HG02642 (cell line): Measurements from ENCODE around the gene WFDC2.
"Not testable (repeated sequence)": the region's sequence is repeated elsewhere in the genome, so short reads cannot be mapped to it uniquely, and the experiment has no call there.

Experiments
- ATAC-seq: cut with Tn5 transposase; IDR thresholded peaks from one replicate; pipeline ENCODE4 v1.9.1; 2021; ENCODE audit warnings: mild to moderate bottlenecking; ENCODE audit not compliant: unreplicated experiment, poor library complexity

Gene WFDC2

DNA sequence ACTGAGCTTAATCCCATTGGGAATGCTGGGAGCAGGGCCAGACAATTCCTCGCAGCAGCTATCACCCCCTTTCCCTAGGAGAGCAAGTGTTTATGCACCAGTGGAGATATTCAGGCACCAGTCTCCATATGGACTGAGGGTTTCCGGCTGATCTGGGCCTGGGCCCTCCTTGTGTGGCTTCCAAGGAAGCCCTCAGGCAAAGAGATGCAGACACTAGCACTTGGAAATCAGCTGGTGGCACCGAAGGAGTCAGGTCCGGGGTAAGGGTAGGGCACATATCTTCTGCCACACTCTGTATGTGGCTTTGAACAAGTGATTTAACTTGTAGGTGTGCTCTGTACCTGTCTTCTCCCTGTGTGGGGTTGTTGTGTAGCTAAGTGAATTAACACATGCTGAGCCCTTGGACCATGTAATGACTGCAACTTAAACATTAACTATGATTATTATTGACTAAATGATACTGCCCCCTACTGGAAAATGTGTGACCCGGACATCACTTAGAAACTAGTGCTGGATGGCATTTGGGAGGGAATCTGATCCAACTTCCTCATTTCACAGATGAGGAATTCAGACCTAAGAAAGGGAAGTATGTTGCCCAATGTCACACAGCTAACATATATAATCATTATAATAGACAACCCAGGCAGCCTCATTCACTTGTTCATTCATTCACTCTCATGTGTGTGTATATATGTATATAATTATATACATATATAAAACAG is 19.3 kb upstream of the WFDC2 start:
- no peak for ATAC-seq

DNA sequence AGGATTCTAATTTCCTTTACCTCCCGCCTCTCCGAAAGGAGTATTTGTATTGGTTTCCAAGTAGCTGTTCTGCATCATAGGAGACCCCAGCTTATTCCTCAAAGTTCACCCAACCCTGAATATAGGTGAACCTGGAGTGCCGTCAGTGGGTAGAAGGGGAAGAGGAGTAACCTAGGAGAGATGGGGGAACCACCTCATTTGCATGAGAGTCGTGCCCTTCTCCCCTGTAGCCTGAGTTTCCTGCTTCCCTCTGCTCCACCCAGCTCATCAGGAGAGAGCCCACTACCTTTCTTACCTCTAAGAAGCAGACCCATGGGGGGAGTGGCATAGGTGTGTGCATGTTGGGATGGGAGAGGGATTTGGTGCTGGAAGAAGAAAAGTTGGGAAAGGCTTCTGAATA is 17.3 kb upstream of the WFDC2 start:
- ATAC-seq = no peak

DNA sequence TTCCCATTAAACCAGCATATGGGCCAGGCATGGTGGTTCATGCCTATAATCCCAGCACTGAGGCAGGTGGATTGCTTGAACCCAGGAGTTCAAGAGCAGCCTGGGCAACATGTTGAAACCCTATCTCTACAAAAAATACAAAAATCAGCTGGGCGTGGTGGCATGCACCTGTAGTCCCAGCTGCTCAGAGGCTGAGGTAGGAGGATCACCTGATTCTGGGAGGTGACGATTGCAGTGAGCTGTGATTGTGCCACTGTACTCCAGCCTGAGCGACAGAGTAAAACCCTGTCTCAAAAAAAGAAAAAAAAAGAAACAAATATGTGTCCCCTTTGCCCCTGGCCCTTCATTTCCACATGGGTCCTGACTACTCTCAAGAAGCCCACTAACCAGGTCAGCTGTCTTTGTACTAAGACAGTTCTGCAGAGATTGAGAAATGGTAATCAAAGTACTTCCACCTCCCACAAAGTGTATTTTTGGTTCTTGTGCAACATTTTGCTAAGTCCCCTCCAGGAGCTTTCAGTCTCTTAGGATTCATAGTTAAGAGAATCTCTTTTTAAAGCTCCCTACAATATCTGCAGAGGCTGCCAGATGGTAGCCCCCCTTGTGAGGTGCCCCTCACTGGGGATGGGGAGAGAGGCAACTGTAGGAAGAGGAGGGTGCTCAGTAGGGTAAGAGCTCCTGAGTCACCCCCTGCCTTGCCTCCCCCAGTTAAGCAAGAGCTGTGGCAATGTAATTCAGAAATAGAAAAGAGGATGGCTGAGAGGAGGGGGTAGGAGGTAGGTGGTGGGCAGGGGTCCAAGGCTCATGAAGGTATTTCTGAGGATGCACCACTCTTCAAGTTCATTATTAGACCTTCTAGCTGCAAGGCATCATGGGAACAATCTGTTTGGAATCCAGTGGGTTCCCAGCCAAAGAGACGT is 16.5 kb upstream of the WFDC2 start:
- no peak for ATAC-seq

DNA sequence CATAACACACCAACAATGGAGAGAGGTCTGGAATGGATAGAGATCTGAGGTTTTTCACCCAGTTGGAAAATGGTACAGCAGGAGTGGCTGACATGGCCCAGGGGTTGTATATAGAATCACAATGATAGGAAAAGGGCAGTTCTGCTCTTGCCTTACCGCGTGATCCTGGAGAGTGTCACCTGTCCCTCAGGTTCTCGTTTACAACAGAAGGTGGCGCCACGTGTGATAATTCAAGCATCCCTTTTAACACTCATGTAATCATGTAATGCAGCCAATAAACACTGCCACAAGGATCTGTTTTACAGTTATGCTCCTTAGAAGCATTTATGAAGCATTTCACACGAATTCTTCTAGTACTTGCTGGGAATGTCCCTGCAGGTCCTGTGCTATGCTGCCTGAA is 12.9 kb upstream of the WFDC2 start:
- no peak for ATAC-seq

DNA sequence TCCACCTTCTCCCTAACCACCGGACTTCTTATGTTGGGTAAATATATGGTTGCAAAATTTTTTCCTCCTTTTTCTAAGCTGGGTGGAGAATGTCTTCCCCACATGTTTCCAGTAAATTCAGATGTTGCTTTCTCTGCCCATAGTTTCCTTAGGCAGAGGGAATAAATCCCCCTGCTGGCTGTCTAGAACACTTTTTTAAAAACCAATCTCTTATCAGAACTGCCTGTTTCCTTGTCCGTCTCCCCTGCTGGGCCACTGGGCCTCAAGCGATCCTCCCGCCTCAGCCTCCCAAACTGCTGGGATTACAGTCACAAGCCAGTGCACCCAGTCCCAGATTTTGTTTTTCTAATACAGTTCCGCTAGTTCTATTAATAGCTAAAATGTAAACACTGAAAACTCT is 9.9 kb upstream of the WFDC2 start:
- no peak for ATAC-seq

DNA sequence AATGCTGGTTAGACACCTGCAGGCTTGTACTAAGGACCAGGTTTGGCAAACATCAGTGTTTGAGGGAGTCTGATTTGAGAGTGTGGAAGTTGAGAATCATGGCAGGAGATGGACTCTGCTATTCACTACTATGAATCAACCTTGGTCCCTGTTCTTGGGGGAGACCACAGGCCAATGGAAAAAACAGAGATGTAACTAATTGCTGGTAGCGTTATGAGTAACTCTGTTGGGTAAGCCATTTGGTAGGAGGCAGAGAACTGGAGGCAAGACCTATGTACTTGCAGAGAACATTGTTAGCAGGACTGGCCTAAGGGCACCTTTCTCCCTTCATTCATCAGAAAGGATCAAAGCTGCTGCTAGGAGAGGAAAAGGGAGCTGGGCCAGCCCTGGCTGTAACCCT is 8.3 kb upstream of the WFDC2 start:
- no peak for ATAC-seq

DNA sequence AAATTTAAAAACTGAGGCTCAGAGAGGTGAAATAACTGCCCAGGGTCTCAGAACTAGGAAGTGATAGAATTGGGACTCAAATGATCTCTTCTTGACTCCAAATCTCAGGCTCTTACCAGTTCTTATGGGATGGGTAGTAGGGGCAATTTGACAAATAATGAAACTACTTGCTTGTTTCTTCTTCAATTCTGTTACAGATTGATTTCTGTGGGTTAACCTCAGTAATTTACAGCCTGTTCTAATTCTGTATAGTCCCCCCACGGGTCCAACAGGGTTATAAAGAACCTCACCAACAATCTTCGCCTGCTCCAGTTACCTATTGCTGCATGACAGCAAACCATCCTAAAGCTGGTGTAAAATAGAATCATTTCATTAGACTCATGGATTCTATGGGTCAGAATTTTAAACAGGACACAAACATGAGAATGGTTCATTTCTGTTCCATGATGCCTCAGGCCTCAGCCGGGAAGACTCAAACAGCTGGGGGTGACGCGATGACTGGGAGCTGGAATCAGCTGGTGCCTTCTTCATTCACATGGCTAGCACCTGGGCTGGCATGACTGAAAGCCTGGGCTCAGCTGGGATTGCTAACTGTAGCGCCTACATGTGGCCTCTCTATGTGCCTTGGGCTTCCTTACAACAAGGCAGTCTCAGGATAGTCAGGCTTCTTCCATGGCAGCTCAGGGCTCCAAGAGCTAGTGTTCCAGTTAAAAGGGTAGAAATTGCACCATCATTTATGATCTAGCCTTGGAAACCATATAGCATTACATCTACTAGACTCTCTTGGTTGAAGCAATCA is 6.6 kb upstream of the WFDC2 start:
- ATAC-seq = no peak

DNA sequence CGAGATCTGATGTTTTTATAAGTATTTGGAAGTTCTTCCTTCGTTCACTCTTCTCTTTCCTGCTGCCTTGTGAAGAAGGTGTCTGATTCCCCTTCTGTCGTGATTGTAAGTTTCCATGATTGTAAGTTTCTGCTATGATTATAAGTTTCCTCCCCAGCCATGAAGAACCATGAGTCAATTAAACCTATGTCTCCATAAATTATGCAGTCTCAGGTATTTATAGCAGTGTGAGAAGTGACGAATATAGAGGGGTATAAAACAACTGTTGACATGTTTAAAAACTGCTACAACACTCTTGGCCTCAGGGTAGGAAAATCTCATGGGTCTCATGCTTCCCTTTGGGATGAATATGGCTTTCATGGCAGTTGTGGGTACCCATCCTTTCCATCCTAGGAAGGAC is 5.8 kb upstream of the WFDC2 start:
- ATAC-seq = no peak

DNA sequence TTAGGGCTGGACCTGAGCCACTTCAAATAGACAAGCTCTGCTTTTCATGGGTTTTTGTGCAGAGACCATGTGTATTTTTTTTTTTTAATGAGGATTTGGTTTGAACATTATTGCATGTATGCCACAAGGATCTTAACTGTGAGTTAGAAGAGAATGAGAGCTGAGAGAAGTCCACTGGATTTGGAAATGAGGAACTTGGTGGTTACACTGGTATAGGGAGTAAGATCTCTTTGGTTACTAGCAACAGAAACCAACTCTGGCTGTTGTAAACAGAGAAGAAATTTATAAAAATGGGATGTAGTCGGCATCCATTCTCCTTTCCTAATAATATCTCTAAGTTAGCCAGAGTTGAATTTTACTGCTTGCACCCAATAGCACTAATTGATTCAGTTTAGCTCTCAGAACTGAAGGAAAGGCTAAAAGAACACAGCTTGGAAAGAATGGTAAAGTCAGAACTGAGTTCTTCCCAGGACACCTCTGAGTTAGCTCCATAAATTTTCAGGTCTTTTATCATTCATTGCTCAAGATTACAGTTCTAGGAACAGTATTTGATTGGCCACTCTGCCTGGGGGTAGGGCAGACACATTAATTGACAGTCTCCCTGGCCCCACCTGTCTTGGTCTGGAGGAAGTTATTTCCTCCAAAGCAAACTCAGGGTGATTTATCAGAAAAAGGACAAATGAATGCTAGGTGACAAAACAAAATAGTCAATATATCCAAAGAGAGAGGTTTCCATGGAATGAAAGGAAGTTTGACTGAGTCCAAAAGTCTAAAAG is 3.9 kb upstream of the WFDC2 start:
- no peak for ATAC-seq

DNA sequence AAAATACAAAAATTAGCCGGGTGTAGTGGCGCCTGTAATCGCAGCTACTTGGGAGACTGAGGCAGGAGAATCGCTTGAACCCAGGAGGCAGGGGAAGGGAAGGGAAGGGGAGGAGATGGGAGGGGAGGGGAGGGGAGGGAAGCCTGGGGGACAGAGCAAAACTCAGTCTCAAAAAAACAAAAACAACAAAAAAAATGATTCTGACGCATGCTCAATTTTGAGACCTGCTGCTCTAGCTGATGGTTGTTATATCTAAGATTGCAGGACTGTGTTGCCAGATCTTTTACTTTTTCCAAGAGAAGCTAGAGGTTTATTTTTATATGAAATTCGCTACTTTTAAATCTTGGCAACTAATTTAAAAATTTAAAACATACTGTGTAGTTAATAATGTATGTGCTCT is 2.4 kb upstream of the WFDC2 start:
- no peak for ATAC-seq

DNA sequence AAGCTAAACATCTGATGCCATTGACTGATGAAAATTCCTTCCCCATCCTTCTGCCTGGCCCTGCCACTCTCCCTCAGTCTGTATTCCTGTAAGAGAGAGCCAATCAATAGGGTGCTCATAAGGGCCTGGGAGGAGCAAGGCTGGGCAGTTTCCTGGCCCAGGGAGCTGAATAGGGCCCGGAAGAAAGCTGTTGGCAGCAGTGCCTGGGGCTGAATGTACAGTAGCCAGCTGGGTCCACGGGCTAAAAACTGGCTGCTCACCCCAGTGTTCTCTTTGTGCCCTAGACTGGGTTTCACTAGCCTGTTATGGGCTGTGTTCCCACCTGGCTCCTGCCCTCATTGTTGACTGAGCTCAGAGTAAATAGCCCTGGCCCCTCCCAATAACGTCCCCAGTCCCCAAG is 1.7 kb upstream of the WFDC2 start:
- no peak for ATAC-seq

DNA sequence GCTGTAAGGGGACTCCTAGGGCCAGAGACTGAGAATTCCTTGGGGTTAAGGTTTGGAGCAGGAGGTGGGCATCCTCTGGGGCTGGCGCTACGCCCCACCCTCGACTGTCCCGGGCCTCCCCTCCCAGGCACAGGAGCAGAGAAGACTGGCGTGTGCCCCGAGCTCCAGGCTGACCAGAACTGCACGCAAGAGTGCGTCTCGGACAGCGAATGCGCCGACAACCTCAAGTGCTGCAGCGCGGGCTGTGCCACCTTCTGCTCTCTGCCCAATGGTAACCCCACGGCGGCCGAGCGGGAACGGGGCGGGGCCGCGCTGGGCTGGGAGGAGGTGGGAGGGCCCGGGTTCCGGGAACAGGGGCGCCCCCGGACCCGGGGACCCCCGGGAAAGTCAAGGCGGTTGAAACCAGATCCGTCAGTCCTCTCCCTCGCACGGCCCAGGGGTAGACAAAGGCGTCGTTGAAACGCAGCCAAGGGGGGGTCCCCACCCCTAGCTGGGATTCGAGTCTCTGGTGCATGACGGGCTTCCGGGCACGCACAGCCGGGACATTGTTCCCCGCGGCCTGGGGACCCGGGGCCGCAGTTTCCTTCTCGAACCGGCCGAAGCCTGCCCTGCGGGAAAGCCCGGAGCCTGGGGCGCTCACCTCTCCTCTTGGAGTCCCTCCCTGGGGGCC is 844 bp downstream of the WFDC2 start:
- peak; percentile 68 for ATAC-seq

DNA sequence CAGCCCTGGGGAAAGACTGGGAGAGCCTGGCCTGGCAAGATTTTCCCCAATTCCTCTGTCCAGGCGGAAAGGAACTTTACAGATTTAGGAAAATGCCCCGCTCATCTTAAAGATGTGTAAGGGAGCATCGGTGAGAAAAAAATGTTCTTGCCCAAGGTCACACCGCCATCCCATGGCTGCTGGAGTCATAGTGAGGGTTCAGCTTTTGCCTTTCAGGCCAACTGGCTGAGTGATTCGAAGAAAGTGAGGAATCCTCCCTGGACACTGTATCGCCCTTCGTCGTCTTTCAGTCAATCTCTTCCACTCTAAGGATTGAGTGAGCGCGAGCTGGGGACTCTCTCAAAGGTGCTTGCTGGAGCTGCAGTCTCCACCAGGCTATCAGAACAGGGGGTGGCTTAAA is 1.4 kb downstream of the WFDC2 start:
- ATAC-seq = no peak

DNA sequence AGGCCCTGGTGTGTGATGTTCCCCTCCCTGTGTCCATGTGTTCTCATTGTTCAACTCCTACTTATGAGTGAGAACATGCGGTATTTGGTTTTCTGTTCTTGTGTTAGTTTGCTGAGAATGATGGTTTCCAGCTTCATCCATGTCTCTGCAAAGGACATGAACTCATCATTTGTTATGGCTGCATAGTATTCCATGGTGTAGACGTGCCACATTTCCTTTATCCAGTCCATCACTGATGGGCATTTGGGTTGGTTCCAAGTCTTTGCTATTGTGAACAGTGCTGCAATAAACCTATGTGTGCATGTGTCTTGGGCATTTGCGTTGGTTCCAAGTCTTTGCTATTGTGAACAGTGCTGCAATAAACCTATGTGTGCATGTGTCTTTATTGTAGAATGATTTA is 2.7 kb downstream of the WFDC2 start:
- ATAC-seq = not testable (repeated sequence)

DNA sequence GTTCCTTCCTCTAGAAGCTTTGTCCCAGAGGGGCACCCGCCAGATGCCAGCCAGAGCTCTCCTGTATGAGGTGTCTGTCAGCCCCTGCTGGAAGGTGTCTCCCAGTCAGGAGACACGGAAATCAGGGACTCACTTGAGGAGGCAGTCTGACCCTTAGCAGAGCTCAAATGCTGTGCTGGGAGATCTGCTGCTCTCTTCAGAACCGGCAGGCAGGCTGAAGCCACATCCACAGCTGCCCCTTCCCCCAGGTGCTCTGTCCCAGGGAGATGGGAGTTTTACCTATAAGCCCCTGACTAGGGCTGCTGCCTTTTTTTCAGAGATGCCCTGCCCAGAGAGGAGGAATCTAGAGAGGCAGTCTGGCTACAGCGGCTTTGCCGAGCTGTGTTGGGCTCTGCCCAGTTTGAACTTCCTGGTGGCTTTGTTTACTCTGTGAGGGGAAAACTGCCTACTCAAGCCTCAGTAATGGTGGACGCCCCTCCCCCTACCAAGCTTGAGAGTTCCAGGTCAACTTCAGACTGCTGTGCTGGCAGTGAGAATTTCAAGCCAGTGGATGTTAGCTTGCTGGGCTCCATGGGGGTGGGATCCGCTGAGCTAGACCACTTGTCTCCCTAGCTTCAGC is 8.1 kb downstream of the WFDC2 start:
- not testable (repeated sequence) for ATAC-seq

DNA sequence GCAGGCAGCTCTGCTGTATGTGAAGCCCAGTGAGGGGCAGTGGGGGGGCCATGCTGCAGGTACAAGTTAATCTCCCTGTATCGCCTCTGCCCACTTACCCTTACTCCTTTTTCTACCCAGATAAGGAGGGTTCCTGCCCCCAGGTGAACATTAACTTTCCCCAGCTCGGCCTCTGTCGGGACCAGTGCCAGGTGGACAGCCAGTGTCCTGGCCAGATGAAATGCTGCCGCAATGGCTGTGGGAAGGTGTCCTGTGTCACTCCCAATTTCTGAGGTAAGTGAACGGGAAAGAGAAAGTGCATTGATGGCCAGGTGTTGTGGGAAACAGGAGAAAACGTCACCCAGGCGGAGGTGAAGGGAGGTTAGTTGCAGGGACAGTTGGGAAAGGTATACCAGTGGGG is 10.3 kb downstream of the WFDC2 start:
- no peak for ATAC-seq

DNA sequence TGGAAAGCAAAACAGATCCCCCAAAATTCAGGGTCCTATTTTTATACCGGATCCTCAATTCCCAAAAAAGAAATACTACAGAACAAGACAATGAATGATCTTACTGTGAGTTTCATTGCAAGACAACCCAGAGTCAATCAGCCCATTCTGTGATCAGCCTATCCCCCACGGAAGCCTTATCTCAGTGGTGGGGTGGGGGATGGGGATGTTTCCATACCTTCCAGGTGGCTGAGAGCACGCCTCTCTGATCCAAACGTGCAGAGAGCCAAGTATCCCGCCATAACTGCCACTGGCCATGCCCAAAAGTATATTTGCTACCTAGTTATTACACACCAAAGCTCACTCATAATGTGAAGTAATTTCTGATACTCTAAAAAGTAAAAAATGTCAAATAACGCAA is 15.1 kb downstream of the WFDC2 start:
- no peak for ATAC-seq

DNA sequence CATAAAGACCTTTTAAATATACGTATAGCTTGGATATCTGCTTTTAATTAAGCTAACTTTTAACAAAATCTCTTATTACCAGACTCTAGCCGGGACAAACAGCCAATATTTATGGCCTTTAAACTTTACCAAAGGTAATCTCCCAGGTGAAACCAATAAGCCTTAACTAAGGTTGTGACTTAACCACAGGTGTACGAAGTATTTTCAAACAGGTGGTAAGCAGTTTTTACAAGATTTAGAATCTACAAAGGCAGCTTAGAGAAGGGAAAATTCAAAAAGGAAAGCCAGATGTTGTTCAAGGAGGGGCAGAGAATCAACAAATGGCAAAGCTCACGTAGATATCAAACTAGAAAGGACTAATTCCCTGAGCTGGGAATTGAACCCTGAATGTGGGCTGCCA is 15.8 kb downstream of the WFDC2 start:
- no peak for ATAC-seq

DNA sequence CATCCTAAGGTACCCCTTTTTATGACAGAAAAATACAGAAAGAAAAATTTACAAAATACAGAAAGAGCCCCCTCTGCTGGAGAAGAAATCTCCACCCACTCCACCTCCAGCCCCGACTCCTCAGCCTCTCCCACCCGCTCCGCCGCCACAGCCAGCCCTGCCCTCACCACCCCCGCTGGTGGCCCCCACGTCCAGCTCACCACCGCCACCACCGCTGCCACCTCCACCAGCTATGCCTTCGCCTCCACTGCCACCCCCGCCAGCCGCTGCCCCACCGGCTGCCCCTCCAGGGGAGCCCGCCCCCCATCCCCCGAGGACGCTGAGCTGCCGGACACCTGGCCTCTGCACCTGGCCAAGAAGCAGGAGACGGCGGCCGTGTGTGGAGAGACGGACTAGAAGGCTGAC is 17.7 kb downstream of the WFDC2 start:
- ATAC-seq = no peak
